Stimulated activated CD4-positive, alpha-beta T cell treated with anti-CD3 and anti-CD28 coated beads, Interleukin-1b, Interleukin-23, amount 100 ng/mL, for 1 hour (primary cell): ENCODE measurements around the gene CASP3.

Experiments used
- DNase-seq, 2 donors: peaks; one replicate each; pipeline ENCODE4 v3.0.0-alpha.2; 2020; ENCODE audit warnings: low read depth in 2 of 2

CASP3 gene

GRCh38 chr4:184649026-184649970, at the start of gene CASP3, which contains the start of gene PRIMPOL:
CASP3 (minus strand) TSS chr4:184649447; CDS start chr4:184638453, 10,994 bp downstream.
PRIMPOL (plus strand) TSS chr4:184649738; CDS start chr4:184657141, 7,403 bp downstream.
- peak; percentile 89 to 92 for DNase-seq

- no peak for DNase-seq
Observed at GRCh38 chr4:184697956-184698355, 48.7 kb upstream of the CASP3 start.

GRCh38 chr4:184695178-184695896, 46.1 kb upstream of the CASP3 start:
- DNase-seq = no peak

GRCh38 chr4:184694412-184694956, 45.2 kb upstream of the CASP3 start:
- no peak for DNase-seq

GRCh38 chr4:184693056-184693455, 43.8 kb upstream of the CASP3 start:
- DNase-seq = no peak

- DNase-seq = no peak
Observed at GRCh38 chr4:184689681-184690080, 40.4 kb upstream of the CASP3 start.

- no peak for DNase-seq
Observed at GRCh38 chr4:184688447-184688846, 39.2 kb upstream of the CASP3 start.

- DNase-seq = no peak
Observed at GRCh38 chr4:184688005-184688404, 38.8 kb upstream of the CASP3 start.

- no peak for DNase-seq
Observed at GRCh38 chr4:184684491-184685189, 35.4 kb upstream of the CASP3 start.

- DNase-seq = no peak
Observed at GRCh38 chr4:184681916-184682315, 32.7 kb upstream of the CASP3 start.

GRCh38 chr4:184680698-184681097, 31.5 kb upstream of the CASP3 start:
- DNase-seq = no peak

GRCh38 chr4:184675821-184676492, 26.7 kb upstream of the CASP3 start:
- DNase-seq = no peak

GRCh38 chr4:184675018-184675417, 25.8 kb upstream of the CASP3 start:
- no peak for DNase-seq

- DNase-seq = no peak
Observed at GRCh38 chr4:184674011-184674410, 24.8 kb upstream of the CASP3 start.

- no peak for DNase-seq
Observed at GRCh38 chr4:184672741-184673140, 23.5 kb upstream of the CASP3 start.

GRCh38 chr4:184671101-184671500, 21.9 kb upstream of the CASP3 start:
- DNase-seq = no peak

GRCh38 chr4:184669251-184669650, 20.0 kb upstream of the CASP3 start:
- no peak for DNase-seq

GRCh38 chr4:184668511-184669114, 19.4 kb upstream of the CASP3 start:
- DNase-seq = no peak

- DNase-seq = no peak
Observed at GRCh38 chr4:184668096-184668495, 18.8 kb upstream of the CASP3 start.

GRCh38 chr4:184666670-184667069, 17.4 kb upstream of the CASP3 start:
- DNase-seq = no peak
